Left lung (tissue), 10 donors: Measurements from ENCODE around the gene CEP295NL. TPM values are rescaled to one million over a fixed set of nuclear protein-coding genes. Genes with fewer than 3 reads are reported as not detected.

Source experiments
- ATAC-seq: fragments of 200-7000 bp; cut with Tn5 transposase; one replicate; pipeline ENCODE4 v1.9.1; 2020; ENCODE audit warnings: moderate library complexity
- DNase-seq, 4 donors: peaks; one replicate each; pipeline ENCODE4 v3.0.0-alpha.2; 2013 to 2020
- H3K27ac ChIP-seq, 2 donors: fragments of 200-600 bp; sonication (generic) in 1 of 2; one replicate each; pipeline versions ENCODE4 v1.5.0 to v1.8.0; 2020 to 2021
- H3K27me3 ChIP-seq, 2 donors: fragments of 200-600 bp; sonication (generic) in 1 of 2; one replicate each; pipeline versions ENCODE4 v1.5.0 to v1.8.0; 2020 to 2021
- H3K36me3 ChIP-seq, 2 donors: fragments of 200-600 bp; sonication (generic) in 1 of 2; one replicate each; pipeline versions ENCODE4 v1.5.0 to v1.8.0; 2020 to 2021
- H3K4me1 ChIP-seq, 2 donors: fragments of 200-600 bp; one replicate each; pipeline ENCODE4 v1.8.0; 2021
- H3K4me3 ChIP-seq, 2 donors: fragments of 200-600 bp; sonication (generic) in 1 of 2; one replicate each; pipeline versions ENCODE4 v1.5.0 to v1.8.0; 2020 to 2021; ENCODE audit warnings: mild to moderate bottlenecking in 1 of 2
- H3K9me3 ChIP-seq, 2 donors: fragments of 200-600 bp; sonication (generic) in 1 of 2; one replicate each; pipeline versions ENCODE4 v1.5.0 to v1.8.0; 2020 to 2021
- CTCF ChIP-seq, 2 donors: fragments of 200-600 bp; sonication (generic) in 1 of 2; IDR thresholded peaks; one replicate each; pipeline versions ENCODE4 v1.5.0 to v1.8.0; 2021; ENCODE audit warnings: antibody characterized with exemption in 2 of 2
- intact Hi-C, 2 donors: fragments of 100-400 bp; cut with DNase I; formaldehyde crosslinking; loops; one replicate each; pipeline versions ENCODE4 v1.11.2 to v1.14.2; 2022
- polyA plus RNA-seq, 6 donors: library from polyadenylated mRNA; unstranded; fragments of 120-200 nt; gene quantifications; one replicate each; pipeline ENCODE4 v1.2.1, GENCODE V29; 2013; ENCODE audit not compliant: insufficient read length in 6 of 6
- total RNA-seq, 2 donors: library from RNA; stranded (reverse); fragmentation: NEBNext Ultra II Directional; extraction: Animal tissue kit (Norgen Biotek cat#: 25700); gene quantifications; one replicate each; pipeline ENCODE4 v1.2.1, GENCODE V29; 2021
- donor health status: DM: no; HTN: yes; CAD: no.
- donor health status: DM: no; HTN: no; CAD: no.

Gene CEP295NL
- total and polyA plus RNA-seq, 8 donors = 0.37 to 6.6 (median 0.72) TPM

- peak in 1 of 4 donors; percentile 70 for DNase-seq
- TF ChIP-seq CTCF (IDR thresholded peaks at IDR 0.05) = no peak
- Histone ChIP-seq H3K9me3 (no peaks in the 10 kb centered on the region), H3K36me3 (peaks cover 0 to 66% of the 10 kb centered on the region in 2 donors), H3K27ac (no peak overlapping the region), H3K4me3 (no peak overlapping the region), H3K27me3 (no peaks in the 10 kb centered on the region), H3K4me1 (no peaks in the 10 kb centered on the region)
- ATAC-seq = no peak
- intact Hi-C loops = no loop called here
Measured at GRCh38 chr17:78855561-78856165, 47.3 kb downstream of the CEP295NL start.

- TF ChIP-seq CTCF (IDR thresholded peaks at IDR 0.05) = no peak
- H3K27ac ChIP-seq = no peak overlapping the region
- no peak for ATAC-seq
Measured at GRCh38 chr17:78854508-78854907, 48.5 kb downstream of the CEP295NL start.

GRCh38 chr17:78853926-78854394, 49.0 kb downstream of the CEP295NL start:
- peaks cover 0 to 59% of the 10 kb centered on the region in 2 donors for H3K36me3 ChIP-seq
- ATAC-seq (no peak), DNase-seq (no peak)
- intact Hi-C loops = no loop called here
- TF ChIP-seq CTCF (IDR thresholded peaks at IDR 0.05) = no peak
- no peaks in the 10 kb centered on the region for H3K27me3 ChIP-seq
- no peak overlapping the region for H3K27ac ChIP-seq
- no peaks in the 10 kb centered on the region for H3K4me1 ChIP-seq
- H3K9me3 ChIP-seq = no peaks in the 10 kb centered on the region
- H3K4me3 ChIP-seq = no peak overlapping the region

More at GRCh38 chr17:78854508-78854907, 48.5 kb downstream of the CEP295NL start:
- Histone ChIP-seq H3K27me3 (no peaks in the 10 kb centered on the region), H3K36me3 (peaks cover 0 to 60% of the 10 kb centered on the region in 2 donors), H3K4me1 (no peaks in the 10 kb centered on the region), H3K9me3 (no peaks in the 10 kb centered on the region), H3K4me3 (no peak overlapping the region)
- intact Hi-C loops = no loop called here
- DNase-seq = no peak

GRCh38 chr17:78852709-78853121, 50.3 kb downstream of the CEP295NL start:
- ATAC-seq = peak; percentile 20
- no peaks in the 10 kb centered on the region for H3K27me3 ChIP-seq
- H3K4me3 ChIP-seq = no peak overlapping the region
- TF ChIP-seq CTCF (IDR thresholded peaks at IDR 0.05) = no peak
- no peaks in the 10 kb centered on the region for H3K4me1 ChIP-seq
- H3K36me3 ChIP-seq = peaks cover 0 to 51% of the 10 kb centered on the region in 2 donors
- no peaks in the 10 kb centered on the region for H3K9me3 ChIP-seq
- H3K27ac ChIP-seq = no peak overlapping the region
- peak in 2 of 4 donors; percentile 69 to 90 for DNase-seq
- intact Hi-C loops = no loop called here

GRCh38 chr17:78849026-78849425, 54.0 kb downstream of the CEP295NL start:
- peaks cover 0 to 15% of the 10 kb centered on the region in 2 donors for H3K36me3 ChIP-seq
- H3K9me3 ChIP-seq = no peaks in the 10 kb centered on the region
- DNase-seq (no peak), ATAC-seq (no peak)
- no peak overlapping the region for H3K4me3 ChIP-seq
- H3K27me3 ChIP-seq = no peaks in the 10 kb centered on the region
- no peak for TF ChIP-seq CTCF (IDR thresholded peaks at IDR 0.05)
- H3K27ac ChIP-seq = no peak overlapping the region
- no peaks in the 10 kb centered on the region for H3K4me1 ChIP-seq
- intact Hi-C loops = no loop called here
